ENCODE measurements around the gene NUMBL.

GRCh38 chr19:40627486-40628279, 62.8 kb downstream of the NUMBL start:
- TF ChIP-seq, protein P1, sequence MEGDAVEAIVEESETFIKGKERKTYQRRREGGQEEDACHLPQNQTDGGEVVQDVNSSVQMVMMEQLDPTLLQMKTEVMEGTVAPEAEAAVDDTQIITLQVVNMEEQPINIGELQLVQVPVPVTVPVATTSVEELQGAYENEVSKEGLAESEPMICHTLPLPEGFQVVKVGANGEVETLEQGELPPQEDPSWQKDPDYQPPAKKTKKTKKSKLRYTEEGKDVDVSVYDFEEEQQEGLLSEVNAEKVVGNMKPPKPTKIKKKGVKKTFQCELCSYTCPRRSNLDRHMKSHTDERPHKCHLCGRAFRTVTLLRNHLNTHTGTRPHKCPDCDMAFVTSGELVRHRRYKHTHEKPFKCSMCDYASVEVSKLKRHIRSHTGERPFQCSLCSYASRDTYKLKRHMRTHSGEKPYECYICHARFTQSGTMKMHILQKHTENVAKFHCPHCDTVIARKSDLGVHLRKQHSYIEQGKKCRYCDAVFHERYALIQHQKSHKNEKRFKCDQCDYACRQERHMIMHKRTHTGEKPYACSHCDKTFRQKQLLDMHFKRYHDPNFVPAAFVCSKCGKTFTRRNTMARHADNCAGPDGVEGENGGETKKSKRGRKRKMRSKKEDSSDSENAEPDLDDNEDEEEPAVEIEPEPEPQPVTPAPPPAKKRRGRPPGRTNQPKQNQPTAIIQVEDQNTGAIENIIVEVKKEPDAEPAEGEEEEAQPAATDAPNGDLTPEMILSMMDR (IDR thresholded peaks at IDR 0.05) = no peak
- TF ChIP-seq POLR2A (IDR thresholded peaks at IDR 0.05) = no peak
